H1 (cell line): ENCODE data around the gene ZNF189. TPM values are rescaled to one million over a fixed set of nuclear protein-coding genes. Genes with fewer than 3 reads are reported as not detected.

Experiments used
- EP300 ChIP-seq, 2 experiments: IDR thresholded peaks; 1 replicate in 1 of 2; 2 replicates in 1 of 2; pipeline ENCODE4 v1.6.1; 2011 to 2012; ENCODE audit warnings: low read depth in 2 of 2, low read length in 2 of 2, mild to moderate bottlenecking in 2 of 2, borderline replicate concordance in 1 of 2, inconsistent platforms in 1 of 2, moderate library complexity in 1 of 2
- MAX ChIP-seq: IDR thresholded peaks from 2 replicates; pipeline ENCODE4 v1.6.1; 2012; ENCODE audit warnings: inconsistent platforms
- SRF ChIP-seq: IDR thresholded peaks from 2 replicates; pipeline ENCODE4 v1.6.1; 2011; ENCODE audit warnings: mild to moderate bottlenecking, low read depth, low read length, moderate library complexity
- TCF12 ChIP-seq: IDR thresholded peaks from 2 replicates; pipeline ENCODE4 v1.6.1; 2011; ENCODE audit warnings: low read depth, mild to moderate bottlenecking, low read length
- ZNF274 ChIP-seq: IDR thresholded peaks from 2 replicates; pipeline ENCODE4 v1.7.0; 2012; ENCODE audit warnings: low read length, borderline replicate concordance; ENCODE audit errors: extremely low read depth
- polyA plus RNA-seq, 7 experiments: library from polyadenylated mRNA; depleted of rRNA in 3 of 7; stranded (reverse) in 5 of 7; unstranded in 2 of 7; fragments of >200 nt in 5 of 7; fragments of 200-250 nt in 2 of 7; gene quantifications; 1 replicate in 5 of 7; 2 replicates in 1 of 7; 4 replicates in 1 of 7; pipeline versions ENCODE4 v1.2.1 to v1.2.3, GENCODE V29; 2011 to 2013; ENCODE audit warnings: missing spikeins in 2 of 7, mixed read lengths in 2 of 7
- total RNA-seq: library from RNA; stranded (reverse); fragmentation: NEBNext Ultra II Directional; extraction: Animal tissue kit (Norgen Biotek cat#: 25700); gene quantifications from 2 replicates; pipeline ENCODE4 v1.2.1, GENCODE V29; 2021

Gene ZNF189
- total and polyA plus RNA-seq, 2 of the 8 experiments (the other 6 are each of a cell fraction or from before 2014, with no cell fraction given), result 1.9 to 12.3 TPM

GRCh38 chr9:101418518-101419430 is 20.1 kb downstream of the ZNF189 start (continued):
- no peak for TF ChIP-seq SRF
- TF ChIP-seq ZNF274, result no peak
- no peak for TF ChIP-seq EP300 (IDR thresholded peaks at IDR 0.05; ENCODE audit: borderline replicate concordance in 1 of 2, low read depth in 2 of 2, low read length in 2 of 2)
- no peak for TF ChIP-seq TCF12
- TF ChIP-seq MAX, result no peak
